ENCODE results near the gene C10orf95. TPM values are rescaled to one million over a fixed set of nuclear protein-coding genes. Genes with fewer than 3 reads are reported as not detected.
A peak's percentile ranks its signal among the peaks of the same experiment; 100 is the strongest.

The C10orf95 gene
- total and polyA plus RNA-seq, 10 of the 15 experiments (the other 5 are each of a cell fraction or from before 2014, with no cell fraction given): 0.06 to 1.1 (median 0.31) TPM

DNA sequence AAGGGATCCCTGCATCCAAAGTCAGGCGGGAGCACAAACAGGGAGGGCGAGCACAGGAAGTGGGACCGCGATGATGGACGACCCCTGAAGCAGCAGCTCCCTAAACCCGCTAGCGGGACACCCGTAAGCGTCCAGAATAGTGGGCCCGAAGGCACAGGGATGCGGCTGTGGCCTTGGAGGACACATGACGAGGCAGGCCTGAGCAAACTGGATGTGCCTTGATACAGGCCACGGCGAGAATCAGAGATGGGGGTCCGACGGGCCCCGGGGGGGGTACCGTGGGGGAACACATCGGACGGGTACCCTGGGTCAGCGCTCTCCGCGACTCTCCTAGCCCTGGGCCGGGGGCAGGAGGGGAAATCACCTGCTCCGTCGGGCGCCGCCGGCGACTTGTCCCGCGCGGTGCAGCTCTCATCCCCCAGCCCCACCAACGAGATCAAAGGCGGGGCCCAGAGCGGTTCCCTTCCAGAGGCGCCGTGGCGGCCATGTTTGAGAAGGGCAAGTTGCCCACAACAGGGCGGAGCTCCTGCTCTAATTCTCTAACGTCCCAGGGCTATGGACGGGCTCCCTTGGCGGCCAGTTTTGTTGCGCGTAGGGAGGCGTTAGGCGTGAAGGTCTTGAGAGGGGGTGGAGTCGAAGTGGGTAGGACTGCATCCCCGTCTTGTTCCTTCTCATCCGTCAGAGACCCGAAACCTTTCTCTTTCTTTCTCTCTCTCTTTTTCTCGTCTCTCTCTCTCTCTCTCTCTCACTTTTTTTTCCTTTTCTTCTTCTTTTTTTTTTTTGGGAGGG is 19.0 kb downstream of the C10orf95 start, which contains the start of gene CUEDC2 (continued):
- TF ChIP-seq MXI1 (IDR thresholded peaks at IDR 0.05; ENCODE audit: low read depth, low read length): 0 out of 2 replicates have a peak, but pooled peaks have one; percentile 16
- TF ChIP-seq LARP7 (IDR thresholded peaks at IDR 0.05): 0 out of 2 replicates have a peak, but pooled peaks have one; percentile 57
- TF ChIP-seq, protein P1, sequence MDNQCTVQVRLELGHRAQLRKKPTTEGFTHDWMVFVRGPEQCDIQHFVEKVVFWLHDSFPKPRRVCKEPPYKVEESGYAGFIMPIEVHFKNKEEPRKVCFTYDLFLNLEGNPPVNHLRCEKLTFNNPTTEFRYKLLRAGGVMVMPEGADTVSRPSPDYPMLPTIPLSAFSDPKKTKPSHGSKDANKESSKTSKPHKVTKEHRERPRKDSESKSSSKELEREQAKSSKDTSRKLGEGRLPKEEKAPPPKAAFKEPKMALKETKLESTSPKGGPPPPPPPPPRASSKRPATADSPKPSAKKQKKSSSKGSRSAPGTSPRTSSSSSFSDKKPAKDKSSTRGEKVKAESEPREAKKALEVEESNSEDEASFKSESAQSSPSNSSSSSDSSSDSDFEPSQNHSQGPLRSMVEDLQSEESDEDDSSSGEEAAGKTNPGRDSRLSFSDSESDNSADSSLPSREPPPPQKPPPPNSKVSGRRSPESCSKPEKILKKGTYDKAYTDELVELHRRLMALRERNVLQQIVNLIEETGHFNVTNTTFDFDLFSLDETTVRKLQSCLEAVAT (IDR thresholded peaks at IDR 0.05): peak; percentile 83
- TF ChIP-seq JUNB (IDR thresholded peaks at IDR 0.05): no peak
- TF ChIP-seq MTA2 (IDR thresholded peaks at IDR 0.05; ENCODE audit: low read depth): 0 out of 2 replicates have a peak, but pooled peaks have one; percentile 25
- TF ChIP-seq NR2F1 (conservative IDR thresholded peaks at IDR 0.05): no peak
- no peak for TF ChIP-seq ZNF274 (IDR thresholded peaks at IDR 0.05; ENCODE audit: insufficient read depth, insufficient read length)
- no peak for TF ChIP-seq KAT2A (conservative IDR thresholded peaks at IDR 0.05; ENCODE audit: control insufficient read depth, low read depth, low read length)
- TF ChIP-seq RCOR1 (conservative IDR thresholded peaks at IDR 0.05; ENCODE audit: low read depth, low read length): no peak
- TF ChIP-seq, protein P2, sequence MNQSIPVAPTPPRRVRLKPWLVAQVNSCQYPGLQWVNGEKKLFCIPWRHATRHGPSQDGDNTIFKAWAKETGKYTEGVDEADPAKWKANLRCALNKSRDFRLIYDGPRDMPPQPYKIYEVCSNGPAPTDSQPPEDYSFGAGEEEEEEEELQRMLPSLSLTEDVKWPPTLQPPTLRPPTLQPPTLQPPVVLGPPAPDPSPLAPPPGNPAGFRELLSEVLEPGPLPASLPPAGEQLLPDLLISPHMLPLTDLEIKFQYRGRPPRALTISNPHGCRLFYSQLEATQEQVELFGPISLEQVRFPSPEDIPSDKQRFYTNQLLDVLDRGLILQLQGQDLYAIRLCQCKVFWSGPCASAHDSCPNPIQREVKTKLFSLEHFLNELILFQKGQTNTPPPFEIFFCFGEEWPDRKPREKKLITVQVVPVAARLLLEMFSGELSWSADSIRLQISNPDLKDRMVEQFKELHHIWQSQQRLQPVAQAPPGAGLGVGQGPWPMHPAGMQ (IDR thresholded peaks at IDR 0.05; ENCODE audit: borderline replicate concordance): no peak
- no peak for TF ChIP-seq NFYB (IDR thresholded peaks at IDR 0.05; ENCODE audit: insufficient read depth, low read depth, low read length)
- 0 out of 2 replicates have a peak, but pooled peaks have one; percentile 27 for TF ChIP-seq TCF12 (IDR thresholded peaks at IDR 0.05; ENCODE audit: low read depth, low read length)
- TF ChIP-seq EZH2 (IDR thresholded peaks at IDR 0.05; ENCODE audit: borderline replicate concordance, control insufficient read depth, low read depth, low read length): no peak
- TF ChIP-seq GABPA (IDR thresholded peaks at IDR 0.05; ENCODE audit: low read depth): no peak
- peak; percentile 56; the same call in 1 of the 2 replicates for TF ChIP-seq MEF2A (IDR thresholded peaks at IDR 0.05; ENCODE audit: insufficient read depth, low read depth, low read length)
- no peak for TF ChIP-seq POLR2AphosphoS2 (IDR thresholded peaks at IDR 0.05; ENCODE audit: low read depth, low read length)
- TF ChIP-seq STAT1 (conservative IDR thresholded peaks at IDR 0.05): 0 out of 2 replicates have a peak, but pooled peaks have one; percentile 37
- 0 out of 2 replicates have a peak, but pooled peaks have one; percentile 34 for TF ChIP-seq TBL1XR1 (IDR thresholded peaks at IDR 0.05; ENCODE audit: low read depth, low read length)
- peak; percentile 94 for TF ChIP-seq IKZF1 (conservative IDR thresholded peaks at IDR 0.05)
- TF ChIP-seq DPF2 (IDR thresholded peaks at IDR 0.05): no peak
- TF ChIP-seq HCFC1 (IDR thresholded peaks at IDR 0.05; ENCODE audit: low read length): peak; percentile 93
- 0 out of 2 replicates have a peak, but pooled peaks have one; percentile 33 for TF ChIP-seq CBX5 (IDR thresholded peaks at IDR 0.05; ENCODE audit: low read depth)
- no peak; the same call in 1 of the 2 replicates for TF ChIP-seq BACH1 (IDR thresholded peaks at IDR 0.05; ENCODE audit: borderline replicate concordance)
- TF ChIP-seq TAF1 (IDR thresholded peaks at IDR 0.05; ENCODE audit: borderline replicate concordance, low read depth, low read length): peak; percentile 75
- TF ChIP-seq ZNF24 (IDR thresholded peaks at IDR 0.05): peak; percentile 52; the same call in 1 of the 2 replicates
- no peak for TF ChIP-seq RUNX3 (IDR thresholded peaks at IDR 0.05; ENCODE audit: low read length)
- TF ChIP-seq MYB (IDR thresholded peaks at IDR 0.05; ENCODE audit: borderline replicate concordance, low read depth, low read length): 0 out of 2 replicates have a peak, but pooled peaks have one; percentile 55
- peak; percentile 81; the same call in 1 of the 2 replicates for TF ChIP-seq POLR2AphosphoS5 (IDR thresholded peaks at IDR 0.05; ENCODE audit: low read length)
- TF ChIP-seq, protein P3, sequence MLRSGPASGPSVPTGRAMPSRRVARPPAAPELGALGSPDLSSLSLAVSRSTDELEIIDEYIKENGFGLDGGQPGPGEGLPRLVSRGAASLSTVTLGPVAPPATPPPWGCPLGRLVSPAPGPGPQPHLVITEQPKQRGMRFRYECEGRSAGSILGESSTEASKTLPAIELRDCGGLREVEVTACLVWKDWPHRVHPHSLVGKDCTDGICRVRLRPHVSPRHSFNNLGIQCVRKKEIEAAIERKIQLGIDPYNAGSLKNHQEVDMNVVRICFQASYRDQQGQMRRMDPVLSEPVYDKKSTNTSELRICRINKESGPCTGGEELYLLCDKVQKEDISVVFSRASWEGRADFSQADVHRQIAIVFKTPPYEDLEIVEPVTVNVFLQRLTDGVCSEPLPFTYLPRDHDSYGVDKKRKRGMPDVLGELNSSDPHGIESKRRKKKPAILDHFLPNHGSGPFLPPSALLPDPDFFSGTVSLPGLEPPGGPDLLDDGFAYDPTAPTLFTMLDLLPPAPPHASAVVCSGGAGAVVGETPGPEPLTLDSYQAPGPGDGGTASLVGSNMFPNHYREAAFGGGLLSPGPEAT (IDR thresholded peaks at IDR 0.05; ENCODE audit: low read depth): peak; percentile 84
